Endothelial cell of umbilical vein (primary cell): ENCODE measurements around the gene CNOT6. TPM values are rescaled to one million over a fixed set of nuclear protein-coding genes. Genes with fewer than 3 reads are reported as not detected.

ENCODE experiments used
- BruUV-seq: library from RNA; stranded (reverse); fragments of 400-500 nt; replicated peaks from 2 replicates; lab custom pipeline; 2021; lab: Mats Ljungman, UMichigan
- CTCF ChIA-PET: fragments of 300-600, 350-600 bp; sonication (Branson Sonifier 250); formaldehyde crosslinking; loops from one replicate; lab custom pipeline; 2021; ENCODE audit warnings: antibody characterized with exemption, inconsistent platforms; lab: Charles Lee
- POLR2A ChIA-PET: fragments of 300-600, 350-600 bp; sonication (Branson Sonifier 250); formaldehyde crosslinking; loops from one replicate; lab custom pipeline; 2021; ENCODE audit warnings: antibody characterized with exemption, inconsistent platforms; lab: Charles Lee
- DNase-seq: peaks from one replicate; pipeline ENCODE4 v3.0.0-alpha.2; 2011; ENCODE audit warnings: low read depth, low spot score
- FAIRE-seq: peaks from 2 replicates; lab custom pipeline; 2011; peaks lifted over from hg19 to GRCh38; lab: Jason Lieb, UNC
- H2AFZ ChIP-seq: 2 replicates; pipeline ENCODE4 v1.6.0; 2012; ENCODE audit warnings: low read depth, low read length, control low read depth, inconsistent platforms
- H3K27ac ChIP-seq: 2 replicates; pipeline ENCODE4 v1.5.1; 2011; ENCODE audit warnings: low read depth, mild to moderate bottlenecking, control low read depth, low read length, moderate library complexity; ENCODE audit not compliant: insufficient read depth
- H3K27me3 ChIP-seq, 2 experiments: 2 replicates each; pipeline versions ENCODE4 v1.6.0 to v1.6.1; 2011; ENCODE audit warnings: low read length in 2 of 2, mixed read lengths in 1 of 2; ENCODE audit not compliant: control insufficient read depth in 2 of 2, insufficient read depth in 2 of 2
- H3K36me3 ChIP-seq, 2 experiments: 2 replicates in 1 of 2; 3 replicates in 1 of 2; pipeline ENCODE4 v1.5.1; 2011; ENCODE audit warnings: low read length in 2 of 2, mild to moderate bottlenecking in 1 of 2, moderate library complexity in 1 of 2; ENCODE audit not compliant: control insufficient read depth in 2 of 2, insufficient read depth in 2 of 2; ENCODE audit errors: extremely low read depth in 1 of 2
- H3K4me1 ChIP-seq: 3 replicates; pipeline ENCODE4 v1.5.1; 2011; ENCODE audit warnings: mild to moderate bottlenecking, low read length; ENCODE audit not compliant: control insufficient read depth, insufficient read depth; ENCODE audit errors: extremely low read depth
- H3K4me2 ChIP-seq: 2 replicates; pipeline ENCODE4 v1.6.1; 2011; ENCODE audit warnings: low read length, control low read depth, mixed read lengths; ENCODE audit not compliant: insufficient read depth
- H3K4me3 ChIP-seq, 3 experiments: fragments of 200-600 bp in 1 of 3; sonication (generic), shearing (Covaris generic) in 1 of 3; replicated peaks in 1 of 3; 2 replicates each; pipeline ENCODE4 v1.5.1; 2011 to 2016; ENCODE audit warnings: control low read depth in 3 of 3, low read length in 3 of 3, mild to moderate bottlenecking in 2 of 3, inconsistent platforms in 1 of 3, low read depth in 1 of 3, moderate library complexity in 1 of 3; ENCODE audit not compliant: insufficient read depth in 1 of 3
- H3K79me2 ChIP-seq: 2 replicates; pipeline ENCODE4 v1.6.0; 2012; ENCODE audit warnings: low read length, inconsistent platforms; ENCODE audit not compliant: control insufficient read depth, insufficient read depth
- H3K9ac ChIP-seq: replicated peaks from 2 replicates; pipeline ENCODE3; 2011; ENCODE audit warnings: low read length, control low read depth; ENCODE audit not compliant: insufficient read depth; ENCODE audit errors: extremely low read depth
- H3K9me1 ChIP-seq: replicated peaks from 3 replicates; pipeline ENCODE4 v1.6.0; 2011; ENCODE audit warnings: mild to moderate bottlenecking, low read length; ENCODE audit not compliant: control insufficient read depth, insufficient read depth; ENCODE audit errors: extremely low read depth
- H3K9me3 ChIP-seq: replicated peaks from 2 replicates; pipeline ENCODE4 v1.5.1; 2012; ENCODE audit warnings: low read length, inconsistent platforms; ENCODE audit not compliant: control insufficient read depth, insufficient read depth
- H4K20me1 ChIP-seq: replicated peaks from 2 replicates; pipeline ENCODE3; 2011; ENCODE audit warnings: mild to moderate bottlenecking, low read length; ENCODE audit not compliant: control insufficient read depth, insufficient read depth; ENCODE audit errors: extremely low read depth
- EZH2 ChIP-seq: IDR thresholded peaks from 2 replicates; pipeline ENCODE4 v1.6.1; 2012; ENCODE audit warnings: borderline replicate concordance, low read depth, mild to moderate bottlenecking, moderate library complexity, low read length, inconsistent platforms; ENCODE audit not compliant: severe bottlenecking
- FOS ChIP-seq: IDR thresholded peaks from 2 replicates; pipeline ENCODE4 v1.6.1; 2011; ENCODE audit warnings: mild to moderate bottlenecking, low read length, moderate library complexity, borderline replicate concordance; ENCODE audit not compliant: insufficient read depth
- GATA2 ChIP-seq: IDR thresholded peaks from 2 replicates; pipeline ENCODE4 v1.7.0; 2011; ENCODE audit warnings: low read depth, mild to moderate bottlenecking, moderate library complexity, mixed read lengths, low read length; ENCODE audit not compliant: insufficient read length, insufficient read depth
- JUN ChIP-seq: IDR thresholded peaks from 2 replicates; pipeline ENCODE4 v1.6.1; 2011; ENCODE audit warnings: borderline replicate concordance, low read depth; ENCODE audit not compliant: insufficient read length, insufficient read depth
- MAX ChIP-seq: IDR thresholded peaks from 2 replicates; pipeline ENCODE4 v1.6.1; 2011; ENCODE audit not compliant: insufficient read depth, insufficient read length
- MYC ChIP-seq: IDR thresholded peaks from one replicate; pipeline ENCODE4 v1.6.1; 2011; ENCODE audit warnings: mild to moderate bottlenecking, low read depth, low read length
- POLR2A ChIP-seq: IDR thresholded peaks from 2 replicates; pipeline ENCODE4 v1.6.1; 2012; ENCODE audit warnings: low read depth, mild to moderate bottlenecking, control low read depth, low read length
- POLR2AphosphoS5 ChIP-seq: IDR thresholded peaks from 2 replicates; pipeline ENCODE4 v1.6.1; 2012; ENCODE audit warnings: low read depth, mild to moderate bottlenecking, control low read depth, low read length, moderate library complexity; ENCODE audit not compliant: insufficient read depth
- dilution Hi-C: fragments of 300-500 bp; cut with MboI; formaldehyde crosslinking; loops from one replicate; pipeline ENCODE4 v1.15.0; 2019; ENCODE audit warnings: low sequenced_read_pairs; ENCODE audit not compliant: extremely low pct_ligation_motif_present
- intact Hi-C: fragments of 100-400 bp; cut with micrococcal nuclease; formaldehyde crosslinking; loops from one replicate; pipeline ENCODE4 v1.10.0; 2022
- polyA plus RNA-seq, 4 experiments: library from polyadenylated mRNA; depleted of rRNA in 3 of 4; stranded (reverse) in 3 of 4; unstranded in 1 of 4; fragments of >200 nt; gene quantifications; 2 replicates each; pipeline versions ENCODE4 v1.2.1 to v1.2.3, GENCODE V29; 2011 to 2012; ENCODE audit warnings: missing spikeins in 1 of 4
- total RNA-seq: library from RNA; stranded (reverse); gene quantifications from 2 replicates; pipeline ENCODE4 v1.2.3, GENCODE V29; 2021
- TF ChIP-seq, protein P1 (sequence below), 2 donors: IDR thresholded peaks; 1 replicate in 1 of 2; 2 replicates in 1 of 2; pipeline ENCODE4 v1.5.1; 2011; ENCODE audit warnings: low read length in 2 of 2, mild to moderate bottlenecking in 2 of 2, moderate library complexity in 2 of 2, control low read depth in 1 of 2, inconsistent platforms in 1 of 2, low read depth in 1 of 2; ENCODE audit not compliant: insufficient read depth in 1 of 2; ENCODE audit errors: extremely low read depth in 1 of 2

The CNOT6 gene
- total and polyA plus RNA-seq, 2 donors (not counting 3 experiments of a cell fraction or from before 2014, with no cell fraction given), result 9.2 to 33.8 TPM

DNA sequence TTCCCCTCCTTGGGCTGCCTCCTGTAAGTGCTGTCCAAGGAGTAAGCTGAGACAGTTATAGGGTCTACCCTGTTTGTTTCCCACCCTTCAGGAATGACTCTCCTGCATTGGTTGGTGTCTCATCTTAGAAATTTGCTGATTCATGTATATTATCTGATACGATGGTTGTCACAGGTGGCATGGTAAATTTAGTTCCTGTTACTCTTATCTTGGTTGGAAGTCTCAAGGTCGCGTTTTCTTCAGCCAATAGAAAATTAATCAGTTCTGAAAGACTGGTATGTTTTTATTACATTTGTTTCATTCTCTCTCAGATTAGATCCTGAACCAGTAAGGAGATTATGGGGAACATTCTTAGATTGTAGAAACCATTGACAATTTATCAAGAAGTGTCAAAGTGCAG is 54.4 kb downstream of the CNOT6 start:
- intact Hi-C loops (no loop called here), dilution Hi-C loops (no loop called here)
- Histone ChIP-seq H4K20me1 (peaks cover 5% of the 10 kb centered on the region), H3K4me1 (peaks cover 4% of the 10 kb centered on the region), H3K79me2 (peaks cover 41% of the 10 kb centered on the region), H3K36me3 (peaks cover 0 to 3% of the 10 kb centered on the region in 2 experiments), H3K9ac (no peak overlapping the region), H3K9me1 (no peaks in the 10 kb centered on the region), H3K4me2 (no peak overlapping the region), H3K9me3 (no peaks in the 10 kb centered on the region), H3K27me3 (no peaks in the 10 kb centered on the region), H3K27ac (no peak overlapping the region), H3K4me3 (no peak overlapping the region), H2AFZ (no peak overlapping the region)
- no TSS peak for BruUV-seq
- CTCF ChIA-PET, result no interaction called here
- FAIRE-seq, result no peak
- POLR2A ChIA-PET, result no interaction called here
- no peak for DNase-seq
- TF ChIP-seq EZH2 (no peak), MAX (no peak), GATA2 (no peak), POLR2AphosphoS5 (no peak), FOS (no peak), POLR2A (no peak), JUN (no peak), MYC (no peak)
- TF ChIP-seq, protein P1, sequence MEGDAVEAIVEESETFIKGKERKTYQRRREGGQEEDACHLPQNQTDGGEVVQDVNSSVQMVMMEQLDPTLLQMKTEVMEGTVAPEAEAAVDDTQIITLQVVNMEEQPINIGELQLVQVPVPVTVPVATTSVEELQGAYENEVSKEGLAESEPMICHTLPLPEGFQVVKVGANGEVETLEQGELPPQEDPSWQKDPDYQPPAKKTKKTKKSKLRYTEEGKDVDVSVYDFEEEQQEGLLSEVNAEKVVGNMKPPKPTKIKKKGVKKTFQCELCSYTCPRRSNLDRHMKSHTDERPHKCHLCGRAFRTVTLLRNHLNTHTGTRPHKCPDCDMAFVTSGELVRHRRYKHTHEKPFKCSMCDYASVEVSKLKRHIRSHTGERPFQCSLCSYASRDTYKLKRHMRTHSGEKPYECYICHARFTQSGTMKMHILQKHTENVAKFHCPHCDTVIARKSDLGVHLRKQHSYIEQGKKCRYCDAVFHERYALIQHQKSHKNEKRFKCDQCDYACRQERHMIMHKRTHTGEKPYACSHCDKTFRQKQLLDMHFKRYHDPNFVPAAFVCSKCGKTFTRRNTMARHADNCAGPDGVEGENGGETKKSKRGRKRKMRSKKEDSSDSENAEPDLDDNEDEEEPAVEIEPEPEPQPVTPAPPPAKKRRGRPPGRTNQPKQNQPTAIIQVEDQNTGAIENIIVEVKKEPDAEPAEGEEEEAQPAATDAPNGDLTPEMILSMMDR (IDR thresholded peaks at IDR 0.05; ENCODE audit: extremely low read depth in 1 of 2, insufficient read depth in 1 of 2, low read depth in 1 of 2, low read length in 2 of 2), result no peak
